Mesothelial cell of epicardium (in vitro differentiated cells): ENCODE results near the gene GNB1. TPM values are rescaled to one million over a fixed set of nuclear protein-coding genes. Genes with fewer than 3 reads are reported as not detected.

Experiments
- DNase-seq, 2 experiments: peaks; one replicate each; pipeline ENCODE4 v3.0.0; 2021; ENCODE audit warnings: low spot score in 2 of 2; ENCODE audit not compliant: unreplicated experiment in 2 of 2
- H3K27ac Mint-ChIP-seq: 2 replicates; pipeline ENCODE4 v1.8.0; 2021; ENCODE audit warnings: mixed read lengths
- H3K27me3 Mint-ChIP-seq: 2 replicates; pipeline ENCODE4 v1.8.0; 2021; ENCODE audit warnings: low read depth, mixed read lengths
- H3K36me3 Mint-ChIP-seq: 2 replicates; pipeline ENCODE4 v1.8.0; 2021; ENCODE audit warnings: mixed read lengths
- H3K4me1 Mint-ChIP-seq: 2 replicates; pipeline ENCODE4 v1.8.0; 2021; ENCODE audit warnings: mixed read lengths
- H3K4me3 Mint-ChIP-seq: 2 replicates; pipeline ENCODE4 v1.8.0; 2021; ENCODE audit warnings: mild to moderate bottlenecking, moderate library complexity, mixed read lengths
- H3K9me3 Mint-ChIP-seq: 2 replicates; pipeline ENCODE4 v1.8.0; 2021; ENCODE audit warnings: mixed read lengths
- CTCF ChIP-seq: fragments of 200-600 bp; sonication (generic); IDR thresholded peaks from one replicate; pipeline ENCODE4 v1.5.0; 2021; ENCODE audit warnings: antibody characterized with exemption; ENCODE audit not compliant: unreplicated experiment
- total RNA-seq: library from RNA; stranded (reverse); gene quantifications from 3 replicates; pipeline ENCODE4 v1.2.1, GENCODE V29; 2021

Gene GNB1
- total RNA-seq, 1 donor from 2014 or later: 272 TPM

- peak overlapping the region; percentile 51 for H3K4me3 Mint-ChIP-seq
- peaks cover 15% of the 10 kb centered on the region for H3K27me3 Mint-ChIP-seq
- H3K4me1 Mint-ChIP-seq: no peaks in the 10 kb centered on the region
- no peaks in the 10 kb centered on the region for H3K36me3 Mint-ChIP-seq
- H3K27ac Mint-ChIP-seq: no peak overlapping the region
- no peaks in the 10 kb centered on the region for H3K9me3 Mint-ChIP-seq
- no peak for TF ChIP-seq CTCF
- peak in 1 of 2 experiments; percentile 14 for DNase-seq
These were observed 27.4 kb upstream of the GNB1 start for GRCh38 chr1:1917995-1918900.

- Mint-ChIP-seq H3K9me3 (no peaks in the 10 kb centered on the region), H3K4me1 (no peaks in the 10 kb centered on the region), H3K36me3 (no peaks in the 10 kb centered on the region), H3K27me3 (peaks cover 15% of the 10 kb centered on the region), H3K4me3 (peak overlapping the region; percentile 39), H3K27ac (no peak overlapping the region)
- DNase-seq: peak in 1 of 2 experiments; percentile 18
- TF ChIP-seq CTCF: no peak
These were observed 26.6 kb upstream of the GNB1 start for GRCh38 chr1:1917304-1917976.

GRCh38 chr1:1916851-1917251 lies 26.0 kb upstream of the GNB1 start:
- no peak for TF ChIP-seq CTCF
- Mint-ChIP-seq H3K27ac (no peak overlapping the region), H3K4me1 (no peaks in the 10 kb centered on the region), H3K36me3 (no peaks in the 10 kb centered on the region), H3K4me3 (no peak overlapping the region), H3K9me3 (no peaks in the 10 kb centered on the region), H3K27me3 (peaks cover 15% of the 10 kb centered on the region)
- DNase-seq: peak in 1 of 2 experiments; percentile 18

- DNase-seq: peak in 1 of 2 experiments; percentile 18
- H3K36me3 Mint-ChIP-seq: no peaks in the 10 kb centered on the region
- H3K4me3 Mint-ChIP-seq: no peak overlapping the region
- H3K9me3 Mint-ChIP-seq: no peaks in the 10 kb centered on the region
- H3K4me1 Mint-ChIP-seq: no peaks in the 10 kb centered on the region
- H3K27ac Mint-ChIP-seq: no peak overlapping the region
- TF ChIP-seq CTCF: no peak
- H3K27me3 Mint-ChIP-seq: peaks cover 15% of the 10 kb centered on the region
These were observed 25.3 kb upstream of the GNB1 start for GRCh38 chr1:1915911-1916840.

- Mint-ChIP-seq H3K36me3 (no peaks in the 10 kb centered on the region), H3K9me3 (no peaks in the 10 kb centered on the region), H3K27me3 (peaks cover 15% of the 10 kb centered on the region), H3K4me1 (peaks cover 2% of the 10 kb centered on the region), H3K4me3 (no peak within 1 kb of the TSS), H3K27ac (no peak within 1 kb of the TSS)
- DNase-seq: peak in 1 of 2 experiments; percentile 17
- no peak for TF ChIP-seq CTCF
These were observed 24.2 kb upstream of the GNB1 start, which contains the start of gene CALML6 for GRCh38 chr1:1914971-1915692. Gene CALML6, plus strand, starts transcription at chr1:1915260. Its CDS starts 21 bp downstream, at chr1:1915281.
